Measurements from ENCODE around the gene KRT84.

DNA sequence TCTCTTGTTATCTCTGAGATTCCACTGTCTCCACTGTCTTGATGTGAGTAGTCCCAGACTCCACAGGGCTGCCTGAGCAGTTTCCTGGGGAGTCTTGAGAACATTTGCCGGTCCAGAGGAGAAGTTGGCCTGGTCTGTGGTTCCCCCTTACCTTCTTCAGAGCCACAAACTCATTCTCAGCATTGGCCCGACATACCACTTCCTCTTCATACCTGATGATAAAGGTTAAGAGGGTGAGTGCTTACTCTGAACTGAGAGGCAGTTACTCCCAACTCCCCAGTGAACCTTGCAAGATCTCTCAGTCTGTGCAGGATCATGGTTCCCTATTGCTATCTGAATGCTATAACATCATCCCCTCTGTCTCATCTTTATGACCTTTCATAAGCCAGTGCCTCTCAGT, 2.6 kb downstream of the KRT84 start:
- TF ChIP-seq POLR2A (IDR thresholded peaks at IDR 0.05): no peak
- TF ChIP-seq, protein P1, sequence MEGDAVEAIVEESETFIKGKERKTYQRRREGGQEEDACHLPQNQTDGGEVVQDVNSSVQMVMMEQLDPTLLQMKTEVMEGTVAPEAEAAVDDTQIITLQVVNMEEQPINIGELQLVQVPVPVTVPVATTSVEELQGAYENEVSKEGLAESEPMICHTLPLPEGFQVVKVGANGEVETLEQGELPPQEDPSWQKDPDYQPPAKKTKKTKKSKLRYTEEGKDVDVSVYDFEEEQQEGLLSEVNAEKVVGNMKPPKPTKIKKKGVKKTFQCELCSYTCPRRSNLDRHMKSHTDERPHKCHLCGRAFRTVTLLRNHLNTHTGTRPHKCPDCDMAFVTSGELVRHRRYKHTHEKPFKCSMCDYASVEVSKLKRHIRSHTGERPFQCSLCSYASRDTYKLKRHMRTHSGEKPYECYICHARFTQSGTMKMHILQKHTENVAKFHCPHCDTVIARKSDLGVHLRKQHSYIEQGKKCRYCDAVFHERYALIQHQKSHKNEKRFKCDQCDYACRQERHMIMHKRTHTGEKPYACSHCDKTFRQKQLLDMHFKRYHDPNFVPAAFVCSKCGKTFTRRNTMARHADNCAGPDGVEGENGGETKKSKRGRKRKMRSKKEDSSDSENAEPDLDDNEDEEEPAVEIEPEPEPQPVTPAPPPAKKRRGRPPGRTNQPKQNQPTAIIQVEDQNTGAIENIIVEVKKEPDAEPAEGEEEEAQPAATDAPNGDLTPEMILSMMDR (IDR thresholded peaks at IDR 0.05): no peak
